Effector memory CD4-positive, alpha-beta T cell (primary cell): ENCODE results near the gene GTF3C5.

Source experiments
- DNase-seq, 3 donors: peaks; one replicate each; pipeline ENCODE4 v3.0.0-alpha.2; 2020
- H3K27ac ChIP-seq: 2 replicates; pipeline ENCODE4 v1.7.0; 2013; ENCODE audit warnings: mild to moderate bottlenecking, low read length, moderate library complexity; ENCODE audit not compliant: insufficient read depth, poor library complexity, severe bottlenecking
- H3K27me3 ChIP-seq: replicated peaks from 2 replicates; pipeline ENCODE4 v1.7.0; 2013; ENCODE audit warnings: mild to moderate bottlenecking, low read length; ENCODE audit not compliant: insufficient read depth, control insufficient read depth, poor library complexity, severe bottlenecking
- H3K36me3 ChIP-seq: 2 replicates; pipeline ENCODE4 v1.7.0; 2013; ENCODE audit warnings: mild to moderate bottlenecking, low read length, moderate library complexity; ENCODE audit not compliant: control insufficient read depth, insufficient read depth
- H3K4me1 ChIP-seq: 2 replicates; pipeline ENCODE4 v1.7.0; 2013; ENCODE audit warnings: low read length, mild to moderate bottlenecking; ENCODE audit not compliant: control insufficient read depth, insufficient read depth, poor library complexity, severe bottlenecking
- H3K4me3 ChIP-seq: 2 replicates; pipeline ENCODE4 v1.7.0; 2013; ENCODE audit warnings: low read length, low read depth, mild to moderate bottlenecking; ENCODE audit not compliant: insufficient read depth, poor library complexity, severe bottlenecking
- H3K9me3 ChIP-seq: 2 replicates; pipeline ENCODE4 v1.7.0; 2013; ENCODE audit warnings: mild to moderate bottlenecking, low read length, moderate library complexity; ENCODE audit not compliant: control insufficient read depth
- total RNA-seq, 3 donors: gene quantifications; one replicate each; lab custom pipeline; 2026; lab: John Stamatoyannopoulos, UW

GTF3C5 gene, protein sequence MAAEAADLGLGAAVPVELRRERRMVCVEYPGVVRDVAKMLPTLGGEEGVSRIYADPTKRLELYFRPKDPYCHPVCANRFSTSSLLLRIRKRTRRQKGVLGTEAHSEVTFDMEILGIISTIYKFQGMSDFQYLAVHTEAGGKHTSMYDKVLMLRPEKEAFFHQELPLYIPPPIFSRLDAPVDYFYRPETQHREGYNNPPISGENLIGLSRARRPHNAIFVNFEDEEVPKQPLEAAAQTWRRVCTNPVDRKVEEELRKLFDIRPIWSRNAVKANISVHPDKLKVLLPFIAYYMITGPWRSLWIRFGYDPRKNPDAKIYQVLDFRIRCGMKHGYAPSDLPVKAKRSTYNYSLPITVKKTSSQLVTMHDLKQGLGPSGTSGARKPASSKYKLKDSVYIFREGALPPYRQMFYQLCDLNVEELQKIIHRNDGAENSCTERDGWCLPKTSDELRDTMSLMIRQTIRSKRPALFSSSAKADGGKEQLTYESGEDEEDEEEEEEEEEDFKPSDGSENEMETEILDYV
- total RNA-seq: 42.3 to 53.8 (median 52.6) reads per million in 3 donors

GRCh38 chr9:133030317-133031129, at the start of gene GTF3C5:
Gene GTF3C5, plus strand, starts transcription at chr9:133030997. Its CDS starts 15 bp downstream, at chr9:133031012.
- Histone ChIP-seq H3K9me3 (no peaks in the 10 kb centered on the region), H3K27me3 (no peaks in the 10 kb centered on the region), H3K27ac (peak within 1 kb of the TSS; percentile 93), H3K4me1 (peaks cover 17% of the 10 kb centered on the region), H3K36me3 (no peaks in the 10 kb centered on the region), H3K4me3 (peak within 1 kb of the TSS; percentile 92)
- DNase-seq: peak; percentile 82 to 90 (median 90)

GRCh38 chr9:132982458-132982857, 48.3 kb upstream of the GTF3C5 start:
- peaks cover 17% of the 10 kb centered on the region for H3K27me3 ChIP-seq
- no peak overlapping the region for H3K27ac ChIP-seq
- no peak for DNase-seq
- H3K36me3 ChIP-seq: no peaks in the 10 kb centered on the region
- no peaks in the 10 kb centered on the region for H3K4me1 ChIP-seq
- no peak overlapping the region for H3K4me3 ChIP-seq
- H3K9me3 ChIP-seq: no peaks in the 10 kb centered on the region

DNA sequence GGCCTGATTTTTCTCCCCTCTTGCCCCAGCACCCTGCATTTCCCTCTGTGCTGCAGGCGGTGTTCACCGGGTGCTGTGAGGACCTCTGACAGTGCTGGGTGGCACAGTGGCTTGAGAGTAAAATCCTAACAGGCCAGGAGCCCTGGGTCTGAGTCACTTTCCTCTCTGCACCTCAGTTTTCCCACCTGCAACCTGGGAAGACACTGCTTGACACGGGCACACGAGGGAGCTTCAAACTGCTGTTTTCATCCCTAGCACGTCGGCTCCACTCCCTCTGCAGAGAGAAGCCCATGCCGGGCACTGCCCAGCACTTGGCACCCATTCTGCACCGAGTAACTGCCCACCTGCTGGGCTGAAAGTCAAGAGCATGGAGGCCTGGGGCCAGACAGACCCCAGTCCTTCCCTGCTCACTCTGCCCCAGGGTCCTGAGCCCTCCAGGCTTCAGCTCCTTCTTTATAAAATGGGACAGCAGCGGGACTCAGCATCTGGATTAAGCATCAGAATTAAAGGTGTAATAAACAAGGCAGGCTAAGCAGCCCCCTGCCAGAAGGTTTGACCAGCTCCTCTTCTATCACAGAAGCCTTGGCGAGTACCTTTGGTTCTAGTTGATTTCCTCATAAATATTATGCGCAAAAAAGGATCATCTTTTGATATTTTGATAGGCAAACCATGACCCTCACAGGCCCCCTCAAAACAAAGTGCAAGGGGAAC, 47.2 kb upstream of the GTF3C5 start:
- DNase-seq: no peak
- Histone ChIP-seq H3K27ac (no peak overlapping the region), H3K4me3 (no peak overlapping the region), H3K4me1 (no peaks in the 10 kb centered on the region), H3K9me3 (no peaks in the 10 kb centered on the region), H3K27me3 (peaks cover 12% of the 10 kb centered on the region), H3K36me3 (no peaks in the 10 kb centered on the region)

DNA sequence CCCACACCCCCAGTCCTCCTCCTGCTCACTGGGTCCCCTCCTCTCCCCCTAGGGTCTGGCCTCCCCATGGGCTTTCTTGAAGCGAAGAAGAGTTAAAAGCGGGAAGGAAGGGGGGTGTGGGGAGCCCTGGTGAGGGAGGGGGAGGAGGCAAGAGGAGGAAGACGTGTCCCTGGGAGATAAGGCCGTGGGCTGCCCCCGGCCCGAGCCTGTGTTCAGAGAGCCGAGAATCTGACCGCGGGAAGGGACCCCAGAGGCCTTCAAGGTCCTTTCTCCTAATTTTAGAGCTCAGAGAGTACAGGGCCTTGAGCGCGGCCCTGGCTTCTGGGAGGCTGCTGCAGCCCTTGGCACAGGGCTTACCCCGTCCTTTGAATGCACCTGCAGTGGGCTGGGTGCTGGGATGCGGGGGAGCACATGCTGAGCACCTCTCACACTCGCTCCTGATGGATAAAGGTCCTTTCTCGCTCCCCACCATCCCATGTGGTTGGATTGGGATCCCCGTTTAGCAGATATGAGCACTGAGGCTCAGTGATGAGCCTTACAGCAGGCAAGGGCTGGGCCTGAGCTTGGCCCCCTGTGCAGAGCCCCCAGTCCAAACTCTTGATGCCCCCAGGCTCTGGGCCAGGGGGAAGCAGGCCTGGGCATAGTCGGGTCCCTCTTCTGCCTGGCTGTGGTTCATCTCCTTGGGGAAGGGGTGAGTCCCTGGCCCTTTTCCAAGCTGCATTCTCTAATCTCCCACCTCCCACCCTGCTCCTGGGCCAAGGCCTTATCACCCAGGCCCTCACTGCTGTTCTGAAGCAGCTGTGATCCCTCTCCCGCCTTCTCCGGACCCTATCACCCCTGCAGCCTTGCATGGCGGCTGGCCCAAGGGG, 46.4 kb upstream of the GTF3C5 start:
- Histone ChIP-seq H3K4me3 (no peak overlapping the region), H3K36me3 (no peaks in the 10 kb centered on the region), H3K27me3 (peaks cover 4% of the 10 kb centered on the region), H3K27ac (no peak overlapping the region), H3K4me1 (no peaks in the 10 kb centered on the region), H3K9me3 (no peaks in the 10 kb centered on the region)
- DNase-seq: no peak

- Histone ChIP-seq H3K27ac (no peak overlapping the region), H3K36me3 (no peaks in the 10 kb centered on the region), H3K4me1 (no peaks in the 10 kb centered on the region), H3K27me3 (no peaks in the 10 kb centered on the region), H3K9me3 (no peaks in the 10 kb centered on the region), H3K4me3 (no peak overlapping the region)
- DNase-seq: no peak
These were observed 45.8 kb upstream of the GTF3C5 start for GRCh38 chr9:132985071-132985350.

DNA sequence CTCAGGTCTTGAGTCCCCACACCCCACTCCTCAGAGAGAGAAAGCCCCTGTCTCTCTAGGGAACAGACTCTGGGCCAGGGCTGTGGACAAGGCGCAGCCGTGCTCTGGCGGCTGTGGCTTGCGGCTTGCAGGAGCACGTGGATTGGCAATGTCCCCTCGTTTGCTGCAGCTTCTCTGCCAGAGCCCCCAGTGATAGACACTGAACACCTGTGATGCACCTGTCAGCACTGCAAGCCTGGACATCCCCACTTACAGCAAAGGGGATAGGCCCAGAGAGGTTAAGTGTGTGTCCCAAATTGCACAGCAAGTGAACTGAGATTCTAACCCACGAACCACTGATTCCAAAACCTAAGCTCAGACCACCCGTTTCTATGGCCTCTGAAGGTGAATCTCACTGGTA, 45.3 kb upstream of the GTF3C5 start:
- Histone ChIP-seq H3K9me3 (no peaks in the 10 kb centered on the region), H3K4me1 (no peaks in the 10 kb centered on the region), H3K4me3 (no peak overlapping the region), H3K27me3 (no peaks in the 10 kb centered on the region), H3K36me3 (no peaks in the 10 kb centered on the region), H3K27ac (no peak overlapping the region)
- DNase-seq: no peak

GRCh38 chr9:132986114-132986513, 44.7 kb upstream of the GTF3C5 start:
- Histone ChIP-seq H3K27me3 (no peaks in the 10 kb centered on the region), H3K27ac (no peak overlapping the region), H3K4me1 (no peaks in the 10 kb centered on the region), H3K36me3 (no peaks in the 10 kb centered on the region), H3K4me3 (no peak overlapping the region), H3K9me3 (no peaks in the 10 kb centered on the region)
- DNase-seq: no peak

GRCh38 chr9:132986640-132987620, 43.9 kb upstream of the GTF3C5 start:
- Histone ChIP-seq H3K4me3 (no peak overlapping the region), H3K9me3 (no peaks in the 10 kb centered on the region), H3K27me3 (no peaks in the 10 kb centered on the region), H3K4me1 (no peaks in the 10 kb centered on the region), H3K27ac (no peak overlapping the region), H3K36me3 (no peaks in the 10 kb centered on the region)
- no peak for DNase-seq
